HK-2 (cell line): ENCODE data around the gene ROBO3.
A peak's percentile ranks its signal among the peaks of the same experiment; 100 is the strongest.

ENCODE experiments used
- DNase-seq: peaks from one replicate; pipeline ENCODE4 v3.0.0-alpha.2; 2018; ENCODE audit not compliant: unreplicated experiment

The ROBO3 gene

DNA sequence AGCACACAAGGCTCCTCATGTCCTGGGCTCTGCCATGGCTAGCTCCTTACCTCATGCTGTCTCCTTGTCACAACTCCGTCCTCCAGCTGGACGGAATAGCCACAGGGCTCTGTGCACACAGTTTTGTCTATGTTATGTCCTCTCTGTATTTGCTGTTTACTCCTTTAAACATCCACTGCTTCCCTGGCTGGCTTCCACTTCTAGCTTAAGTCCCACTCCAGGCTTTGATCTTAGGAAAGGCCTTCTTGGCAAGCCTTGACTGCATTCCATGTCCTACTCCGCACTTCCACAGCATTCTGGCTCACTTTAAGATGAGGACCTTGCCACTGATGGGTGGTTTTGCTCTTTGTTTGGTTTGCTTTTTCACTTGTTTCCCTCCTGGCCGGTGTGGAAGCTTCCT lies 22.9 kb upstream of the ROBO3 start:
- DNase-seq = no peak

GRCh38 chr11:124843616-124843910 lies 21.7 kb upstream of the ROBO3 start:
- no peak for DNase-seq

GRCh38 chr11:124844664-124845079 lies 20.6 kb upstream of the ROBO3 start:
- DNase-seq = no peak

- no peak for DNase-seq
Observed at GRCh38 chr11:124846070-124846673, 19.1 kb upstream of the ROBO3 start.

DNA sequence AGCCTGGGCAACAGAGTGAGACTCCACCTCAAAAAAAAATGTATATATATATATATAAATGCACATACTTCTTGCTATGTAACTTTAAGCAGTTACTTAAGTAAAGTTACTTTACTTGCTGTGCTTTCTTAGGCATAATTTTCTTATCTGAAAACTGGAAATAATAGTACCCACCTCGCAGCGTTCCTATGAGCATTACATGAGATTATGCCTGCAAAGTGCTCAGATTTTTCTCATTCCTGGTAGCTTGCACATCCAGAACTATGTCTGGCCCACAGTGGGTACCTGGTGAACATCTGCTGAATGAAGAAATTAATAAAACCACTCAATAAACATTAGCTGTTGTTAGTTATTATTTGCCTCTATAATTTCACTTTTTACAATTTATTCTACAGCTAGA lies 6.1 kb upstream of the ROBO3 start:
- no peak for DNase-seq

GRCh38 chr11:124861670-124862069 lies 3.6 kb upstream of the ROBO3 start:
- no peak for DNase-seq

DNA sequence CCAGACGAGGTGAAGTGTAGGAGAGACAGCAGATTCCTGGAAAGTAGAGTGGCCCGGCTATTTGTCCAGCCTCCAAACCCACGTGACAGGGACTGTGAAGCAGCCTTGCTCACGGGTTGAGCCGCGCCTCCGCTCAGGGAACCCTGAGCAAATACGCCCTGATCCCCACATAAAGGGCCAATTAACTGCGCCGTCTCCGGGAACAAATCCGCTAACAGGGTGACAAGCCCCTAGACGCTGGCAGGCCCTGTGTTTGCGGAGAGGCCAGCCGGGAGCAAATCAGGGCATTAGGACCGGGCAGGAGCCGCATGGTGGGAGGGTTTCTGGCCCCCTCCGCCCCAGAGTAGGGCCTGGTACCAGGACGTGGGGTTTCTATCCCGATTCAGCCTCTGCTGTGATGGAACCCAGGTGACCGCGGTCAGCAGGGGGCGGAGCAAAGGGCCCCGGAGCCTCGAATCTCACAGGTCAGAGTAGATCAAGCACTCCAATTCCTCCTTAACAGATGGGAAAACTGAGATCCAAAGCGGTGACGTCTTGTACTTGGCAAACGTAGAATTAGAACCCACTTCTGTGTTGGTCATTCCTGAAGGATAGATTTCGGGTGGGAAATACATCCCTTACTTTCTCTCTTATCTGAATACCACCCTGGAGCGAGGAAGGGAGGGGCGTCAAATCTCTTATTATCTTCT lies 2.0 kb upstream of the ROBO3 start:
- DNase-seq = no peak

DNA sequence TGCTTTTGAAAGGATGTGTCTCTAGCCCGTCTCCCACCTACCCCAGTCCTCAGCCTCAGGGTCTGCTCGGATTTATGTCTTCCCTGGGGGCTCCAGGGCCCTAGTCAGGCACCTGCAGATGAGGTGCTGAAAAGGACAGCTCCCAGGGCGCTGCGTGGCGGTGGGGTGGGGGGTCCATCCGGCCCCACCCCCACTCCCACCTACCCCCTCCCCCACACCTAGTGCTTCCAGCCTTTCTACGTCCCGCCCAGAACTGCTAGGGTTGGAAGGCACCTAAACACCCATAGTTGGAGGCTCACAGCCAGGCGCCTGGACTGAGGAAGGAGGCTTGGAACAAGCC lies 1.4 kb upstream of the ROBO3 start:
- no peak for DNase-seq

GRCh38 chr11:124864176-124864891 lies 898 bp upstream of the ROBO3 start:
- no peak for DNase-seq

- DNase-seq = no peak
Observed at GRCh38 chr11:124864892-124865180, 396 bp upstream of the ROBO3 start.

GRCh38 chr11:124865902-124866851 lies 945 bp downstream of the ROBO3 start:
- peak; percentile 49 for DNase-seq

GRCh38 chr11:124867700-124868099 lies 2.5 kb downstream of the ROBO3 start:
- no peak for DNase-seq

GRCh38 chr11:124868331-124869274 lies 3.4 kb downstream of the ROBO3 start:
- DNase-seq = no peak

DNA sequence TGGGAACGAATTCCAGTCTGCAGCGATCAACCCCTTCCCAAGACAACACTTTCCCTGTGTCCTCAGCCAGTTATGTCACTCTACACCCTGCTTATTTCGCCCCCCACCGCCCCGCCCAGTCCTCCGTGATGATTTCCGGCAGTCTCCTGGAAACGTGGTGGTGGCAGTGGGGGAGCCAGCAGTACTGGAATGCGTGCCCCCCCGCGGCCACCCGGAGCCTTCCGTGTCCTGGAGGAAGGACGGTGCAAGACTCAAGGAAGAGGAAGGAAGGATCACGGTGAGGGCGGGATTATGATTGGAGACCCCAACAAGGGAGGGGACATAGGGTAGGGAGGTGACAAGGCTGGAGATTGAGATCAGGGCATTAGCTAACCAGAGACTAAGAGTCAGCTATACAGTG lies 4.1 kb downstream of the ROBO3 start:
- DNase-seq = no peak

- DNase-seq = no peak
Observed at GRCh38 chr11:124869856-124870387, 4.7 kb downstream of the ROBO3 start.

DNA sequence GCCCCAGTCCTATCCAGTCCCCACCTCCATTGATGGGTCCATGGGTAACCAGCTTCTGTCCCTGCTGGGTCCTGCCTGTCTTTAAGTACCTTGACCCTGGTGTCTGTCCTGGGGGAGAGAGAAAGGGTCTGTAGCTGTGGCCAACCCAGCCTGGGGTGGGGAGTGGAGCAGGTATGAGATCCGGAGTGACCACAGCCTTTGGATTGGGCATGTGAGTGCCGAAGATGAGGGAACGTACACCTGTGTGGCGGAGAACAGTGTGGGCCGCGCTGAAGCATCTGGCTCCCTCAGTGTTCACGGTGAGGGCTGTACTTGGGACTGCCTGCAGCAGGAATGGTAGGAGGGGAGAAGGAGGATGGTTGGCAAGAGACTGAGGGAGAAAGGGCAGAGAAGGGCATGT lies 5.2 kb downstream of the ROBO3 start:
- no peak for DNase-seq

GRCh38 chr11:124872280-124872679 lies 7.0 kb downstream of the ROBO3 start:
- no peak for DNase-seq

DNA sequence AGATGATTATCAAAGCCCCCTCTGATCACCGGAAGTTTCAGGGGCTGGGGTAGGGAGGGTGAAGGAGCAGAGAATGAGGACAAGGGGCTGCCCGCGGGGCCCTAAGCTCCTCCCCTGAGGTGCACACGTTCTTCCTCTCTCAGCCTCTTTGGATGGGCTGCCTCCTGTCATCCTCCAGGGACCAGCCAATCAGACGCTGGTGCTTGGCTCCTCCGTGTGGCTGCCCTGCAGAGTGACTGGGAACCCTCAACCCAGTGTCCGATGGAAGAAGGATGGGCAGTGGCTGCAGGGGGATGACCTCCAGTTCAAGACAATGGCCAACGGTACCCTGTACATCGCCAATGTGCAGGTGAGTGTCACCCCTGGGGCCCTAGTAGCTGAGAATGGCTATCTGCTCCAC lies 7.5 kb downstream of the ROBO3 start:
- DNase-seq = no peak

GRCh38 chr11:124873951-124874350 lies 8.7 kb downstream of the ROBO3 start:
- DNase-seq = no peak

GRCh38 chr11:124874571-124875255 lies 9.5 kb downstream of the ROBO3 start:
- no peak for DNase-seq

GRCh38 chr11:124875401-124875800 lies 10.2 kb downstream of the ROBO3 start:
- no peak for DNase-seq
